Left colon (tissue), 2 donors: ENCODE results near the gene TXNRD2. TPM values are rescaled to one million over a fixed set of nuclear protein-coding genes. Genes with fewer than 3 reads are reported as not detected.
A peak's percentile ranks its signal among the peaks of the same experiment; 100 is the strongest.

Experiments
- ATAC-seq: fragments of 200-7000 bp; cut with Tn5 transposase; one replicate; pipeline ENCODE4 v1.9.1; 2020; ENCODE audit warnings: mild to moderate bottlenecking, moderate library complexity
- DNase-seq, 2 donors: peaks; one replicate each; pipeline ENCODE4 v3.0.0-alpha.2; 2020
- intact Hi-C, 2 donors: fragments of 100-400 bp; cut with DNase I in 1 of 2; cut with micrococcal nuclease in 1 of 2; formaldehyde crosslinking; loops; one replicate each; pipeline versions ENCODE4 v1.11.2 to v1.14.0; 2022; cut with DNase I, micrococcal nuclease
- total RNA-seq, 2 donors: library from RNA; stranded (reverse); fragmentation: NEBNext Ultra II Directional; extraction: Animal tissue kit (Norgen Biotek cat#: 25700); gene quantifications; one replicate each; pipeline ENCODE4 v1.2.1, GENCODE V29; 2021
- donor health status: DM: no; HTN: no; CAD: no.
- donor health status: DM: yes; HTN: yes; CAD: no.

The TXNRD2 gene
- total RNA-seq, 2 donors from 2014 or later = 18.2 to 21.5 TPM

GRCh38 chr22:19902245-19902715 is 39.3 kb downstream of the TXNRD2 start:
- ATAC-seq (no peak), DNase-seq (no peak)
- intact Hi-C loops = no loop called here

- intact Hi-C loops = no loop called here
- no peak for ATAC-seq
- no peak for DNase-seq
Measured at GRCh38 chr22:19901577-19902244, 39.9 kb downstream of the TXNRD2 start.

- DNase-seq (peak; percentile 65 to 71), ATAC-seq (peak; percentile 99)
- intact Hi-C loops = no loop called here
Measured at GRCh38 chr22:19900707-19901436, 40.7 kb downstream of the TXNRD2 start.

GRCh38 chr22:19898831-19899567 is 42.6 kb downstream of the TXNRD2 start:
- intact Hi-C loops = no loop called here

GRCh38 chr22:19898145-19898544 is 43.5 kb downstream of the TXNRD2 start:
- intact Hi-C loops = no loop called here

More at GRCh38 chr22:19898831-19899567, 42.6 kb downstream of the TXNRD2 start:
- no peak for DNase-seq
- no peak for ATAC-seq

GRCh38 chr22:19897726-19898125 is 43.9 kb downstream of the TXNRD2 start:
- DNase-seq (no peak), ATAC-seq (no peak)
- intact Hi-C loops = no loop called here

More at GRCh38 chr22:19898145-19898544, 43.5 kb downstream of the TXNRD2 start:
- no peak for DNase-seq
- no peak for ATAC-seq

- no peak for ATAC-seq
- DNase-seq = no peak
- intact Hi-C loops = no loop called here
Measured at GRCh38 chr22:19896665-19897355, 44.8 kb downstream of the TXNRD2 start.

- intact Hi-C loops = no loop called here
Measured at GRCh38 chr22:19895160-19895849, 46.3 kb downstream of the TXNRD2 start.

GRCh38 chr22:19893363-19893762 is 48.3 kb downstream of the TXNRD2 start:
- DNase-seq (no peak), ATAC-seq (no peak)
- intact Hi-C loops = no loop called here

More at GRCh38 chr22:19895160-19895849, 46.3 kb downstream of the TXNRD2 start:
- DNase-seq (no peak), ATAC-seq (no peak)

- ATAC-seq (no peak), DNase-seq (no peak)
- intact Hi-C loops = no loop called here
Measured at GRCh38 chr22:19892925-19893324, 48.7 kb downstream of the TXNRD2 start.

- DNase-seq (no peak), ATAC-seq (no peak)
- intact Hi-C loops = no loop called here
Measured at GRCh38 chr22:19892257-19892879, 49.2 kb downstream of the TXNRD2 start.

GRCh38 chr22:19891317-19892256 is 50.0 kb downstream of the TXNRD2 start:
- ATAC-seq = peak; percentile 42
- intact Hi-C loops = no loop called here
- DNase-seq = no peak

GRCh38 chr22:19890502-19891316 is 50.9 kb downstream of the TXNRD2 start:
- intact Hi-C loops = no loop called here
- no peak for ATAC-seq
- DNase-seq = no peak

GRCh38 chr22:19889951-19890350 is 51.7 kb downstream of the TXNRD2 start:
- no peak for DNase-seq
- no peak for ATAC-seq
- intact Hi-C loops = no loop called here

GRCh38 chr22:19888131-19888746 is 53.4 kb downstream of the TXNRD2 start:
- ATAC-seq (no peak), DNase-seq (peak in 1 of 2 donors; percentile 8)
- intact Hi-C loops = no loop called here
